GM18909 (cell line): ENCODE measurements around the gene UTY.

Source experiments
- ATAC-seq: cut with Tn5 transposase; IDR thresholded peaks from one replicate; pipeline ENCODE4 v1.9.1; 2021; ENCODE audit warnings: mild to moderate bottlenecking; ENCODE audit not compliant: unreplicated experiment, poor library complexity

UTY gene

GRCh38 chrY:13479828-13480227, at the start of gene UTY:
UTY (minus strand) TSS chrY:13480033; CDS start chrY:13479665, 368 bp downstream.
- ATAC-seq: no peak

DNA sequence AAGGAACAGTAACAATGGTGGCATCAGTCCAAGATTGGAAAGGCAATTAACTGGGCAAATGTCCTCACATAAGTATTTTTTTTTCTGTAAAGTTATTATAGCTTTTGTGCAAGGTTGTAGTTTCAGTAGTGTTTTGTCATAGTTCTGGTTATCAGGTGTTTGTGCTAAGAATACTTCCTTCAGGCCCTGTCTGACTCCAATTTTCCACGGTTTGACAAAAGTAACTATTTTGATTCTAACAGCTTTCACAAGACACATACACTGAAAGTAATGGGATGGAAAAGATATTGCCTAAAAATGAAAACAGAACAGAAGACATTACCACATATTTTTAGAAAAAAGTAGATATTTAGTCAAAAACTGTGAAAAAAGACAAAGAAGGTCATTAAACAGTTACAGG, 40.6 kb upstream of the UTY start:
- no peak for ATAC-seq

- ATAC-seq: no peak
These were observed 21.4 kb upstream of the UTY start for GRCh38 chrY:13501215-13501614.

GRCh38 chrY:13493737-13494136, 13.9 kb upstream of the UTY start:
- ATAC-seq: no peak

DNA sequence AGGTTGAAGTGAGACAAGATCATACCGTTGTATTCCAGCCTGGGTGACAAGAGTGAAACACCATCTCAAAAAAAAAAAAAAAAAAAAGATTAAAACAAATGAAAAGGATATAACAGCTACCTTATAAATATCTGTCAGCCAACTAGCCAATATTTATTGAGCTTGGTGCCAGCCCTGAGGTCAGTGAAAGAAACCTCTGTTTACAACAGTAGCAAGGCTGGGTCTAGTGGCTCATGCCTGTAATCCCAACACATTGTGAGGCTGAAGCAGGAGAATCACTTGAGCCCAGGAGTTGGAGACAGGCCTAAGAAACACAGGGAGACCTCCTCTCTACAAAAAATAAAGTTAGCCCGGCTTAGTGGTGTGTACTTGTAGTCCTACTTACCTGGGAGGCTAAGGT, 12.6 kb upstream of the UTY start:
- no peak for ATAC-seq

DNA sequence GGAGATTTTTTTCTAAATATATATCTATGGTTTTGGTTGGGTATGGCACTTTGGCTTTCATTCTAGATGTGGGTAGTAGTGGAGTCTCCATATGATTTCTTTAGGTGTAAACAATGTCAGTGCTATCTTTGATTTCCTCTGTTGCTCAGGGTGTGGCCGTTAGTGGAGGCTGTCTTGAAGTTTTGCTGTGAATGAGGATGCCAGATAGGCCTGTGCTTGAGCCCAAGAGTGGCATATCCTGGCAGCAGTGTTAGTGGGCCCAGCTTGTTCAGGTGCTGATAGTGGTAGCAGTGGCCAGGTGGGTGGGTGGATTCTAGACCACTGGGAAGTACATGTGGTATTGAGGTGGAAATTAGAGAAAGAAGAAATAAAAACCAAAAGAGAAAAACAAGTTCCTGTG, 8.9 kb upstream of the UTY start:
- ATAC-seq: no peak

- no peak for ATAC-seq
These were observed 617 bp downstream of the UTY start for GRCh38 chrY:13479121-13479711.

- ATAC-seq: no peak
These were observed 1.6 kb downstream of the UTY start for GRCh38 chrY:13478126-13478785.

DNA sequence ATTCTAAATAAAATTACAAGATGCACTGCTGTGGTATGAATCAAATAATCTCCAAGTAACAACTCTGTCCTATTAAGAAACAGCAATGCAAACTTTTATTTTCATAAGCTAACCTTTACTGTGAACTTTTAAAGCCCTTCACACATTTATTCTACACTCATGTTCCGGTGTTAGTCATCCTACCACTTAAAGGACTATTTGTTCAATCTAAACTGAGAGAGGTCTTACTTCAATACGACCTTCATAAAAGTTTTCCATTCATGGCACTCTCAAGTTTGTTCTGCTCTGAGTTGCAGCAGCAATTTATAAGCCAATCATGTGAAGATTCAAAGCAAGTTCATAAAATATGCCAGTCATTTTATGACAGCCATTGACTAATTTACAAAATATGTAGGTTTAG, 4.8 kb downstream of the UTY start:
- ATAC-seq: no peak

- ATAC-seq: no peak
These were observed 28.3 kb downstream of the UTY start for GRCh38 chrY:13451572-13451971.

- ATAC-seq: no peak
These were observed 29.2 kb downstream of the UTY start for GRCh38 chrY:13450596-13451130.

- ATAC-seq: no peak
These were observed 34.3 kb downstream of the UTY start for GRCh38 chrY:13445566-13445965.

DNA sequence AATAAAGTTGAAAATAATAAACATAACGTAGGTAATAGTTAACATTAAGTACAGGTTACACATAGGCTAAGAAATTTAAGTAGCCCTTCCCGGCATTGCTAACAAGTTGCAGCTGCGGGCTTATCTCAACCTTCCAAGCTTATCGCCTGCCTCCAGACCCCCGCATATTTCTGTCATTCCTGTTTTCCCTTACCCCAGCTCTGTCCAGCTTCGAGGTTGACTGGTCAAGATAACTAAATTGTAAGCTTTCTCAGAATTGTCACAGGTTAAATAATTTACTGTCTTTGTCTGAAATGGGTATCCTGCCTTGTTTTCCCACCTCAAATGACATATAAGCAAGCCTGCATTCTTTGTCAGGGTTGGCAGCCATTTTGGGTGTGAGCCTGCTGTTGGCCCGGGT, 36.7 kb downstream of the UTY start:
- ATAC-seq: no peak

DNA sequence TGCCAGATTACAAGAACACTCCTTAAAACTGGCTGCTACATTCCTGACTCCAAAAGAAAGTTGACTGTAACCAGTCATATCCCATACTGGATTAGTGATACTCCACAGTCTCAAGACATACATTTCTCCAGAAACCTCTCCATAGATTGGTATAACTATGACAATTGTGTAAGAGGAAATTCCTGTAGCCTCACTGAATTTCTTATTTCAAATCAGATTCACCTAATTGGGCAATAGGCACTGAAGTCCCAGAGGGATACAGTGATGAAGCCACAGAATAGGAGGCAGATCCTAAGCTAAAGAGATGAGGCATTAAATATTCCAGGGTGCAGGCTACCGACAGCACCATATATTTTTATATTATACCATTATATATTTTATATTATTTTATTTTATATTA, 39.0 kb downstream of the UTY start:
- no peak for ATAC-seq

- no peak for ATAC-seq
These were observed 43.6 kb downstream of the UTY start for GRCh38 chrY:13435968-13436937.

- ATAC-seq: no peak
These were observed 44.4 kb downstream of the UTY start for GRCh38 chrY:13435206-13435967.

DNA sequence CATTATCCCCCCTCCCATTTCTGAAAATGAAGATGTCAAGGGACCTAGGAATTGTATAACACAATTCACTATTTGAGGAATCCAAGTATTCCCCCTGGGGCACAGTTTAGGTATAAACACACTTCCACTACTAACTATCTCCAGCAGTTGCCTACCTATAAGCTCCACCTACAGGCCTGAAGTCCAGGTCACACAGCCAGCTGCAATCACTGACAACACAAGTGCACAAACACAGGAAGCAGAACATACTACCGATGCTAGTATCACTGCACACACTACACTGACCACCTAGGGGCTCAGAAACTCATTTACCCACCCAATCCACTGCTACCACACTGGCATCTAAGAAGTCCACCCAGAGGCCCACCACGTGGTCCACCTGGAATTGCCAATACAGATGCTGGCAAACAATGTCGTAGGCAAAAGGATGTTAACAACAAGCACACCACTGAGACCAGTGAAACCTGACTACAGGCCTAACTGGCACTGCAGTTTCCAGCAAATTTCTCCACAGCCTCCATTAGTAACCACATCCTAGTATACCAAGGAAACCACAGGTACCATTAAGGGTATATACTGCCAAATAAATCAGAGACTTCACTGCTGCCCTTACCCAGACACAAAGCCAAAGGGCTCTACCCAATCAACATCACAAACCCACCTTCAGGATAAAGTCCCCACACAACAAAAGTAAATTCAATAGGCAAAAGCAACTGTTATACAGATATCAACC, 47.4 kb downstream of the UTY start:
- no peak for ATAC-seq

DNA sequence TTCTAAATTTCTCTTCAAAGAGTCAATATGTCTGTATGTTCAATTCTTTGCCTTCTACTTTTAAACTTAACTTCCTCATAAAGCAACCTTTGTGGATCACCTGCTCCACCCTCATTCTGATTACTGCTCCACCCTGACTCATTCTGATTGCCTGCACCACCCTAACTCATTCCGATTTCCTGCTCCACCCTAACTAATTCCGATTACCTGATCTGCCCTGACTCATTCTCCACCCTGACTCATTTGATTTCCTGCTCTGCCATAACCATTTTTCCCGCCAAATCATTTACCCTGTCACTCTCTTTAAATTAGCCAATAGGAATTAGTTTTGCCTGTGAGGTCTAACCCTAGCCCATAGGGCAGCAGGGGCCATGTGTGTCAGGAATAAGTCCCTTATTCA, 50.3 kb downstream of the UTY start:
- no peak for ATAC-seq

GRCh38 chrY:13423281-13423732, 56.5 kb downstream of the UTY start:
- no peak for ATAC-seq
